HEK293 (cell line): ENCODE data around the gene CDCA7.
A peak's percentile ranks its signal among the peaks of the same experiment; 100 is the strongest.
"Not testable (repeated sequence)": the region's sequence is repeated elsewhere in the genome, so short reads cannot be mapped to it uniquely, and the experiment has no call there.

Experiments
- CTCF ChIA-PET: fragments of 350-600 bp; formaldehyde crosslinking; extraction: SDS; loops from one replicate; lab custom pipeline; 2021; ENCODE audit warnings: antibody characterized with exemption; lab: Yijun Ruan, JAX
- POLR2A ChIA-PET: fragments of 300-600 bp; formaldehyde crosslinking; extraction: SDS; loops from one replicate; lab custom pipeline; 2020; ENCODE audit warnings: antibody characterized with exemption, inconsistent platforms; lab: Yijun Ruan, JAX
- H3K27ac ChIP-seq: fragments of 200-500 bp; sonication (Bioruptor generic); 2 replicates; pipeline ENCODE4 v1.5.1; 2014; ENCODE audit warnings: low read depth, low read length, control low read depth, inconsistent platforms; ENCODE audit errors: extremely low read depth
- H3K36me3 ChIP-seq, 2 experiments: fragments of 200-500 bp in 1 of 2; sonication (Bioruptor generic) in 1 of 2; 1 replicate in 1 of 2; 2 replicates in 1 of 2; pipeline ENCODE4 v1.5.1; 2014 to 2017; ENCODE audit warnings: inconsistent platforms in 2 of 2, low read length in 2 of 2; ENCODE audit not compliant: control insufficient read depth in 2 of 2, insufficient read depth in 1 of 2
- H3K4me1 ChIP-seq: fragments of 200-500 bp; sonication (Bioruptor generic); 2 replicates; pipeline ENCODE4 v1.5.1; 2014; ENCODE audit warnings: mild to moderate bottlenecking, low read length, inconsistent platforms; ENCODE audit not compliant: control insufficient read depth, insufficient read depth
- H3K4me3 ChIP-seq: 2 replicates; pipeline ENCODE4 v1.5.1; 2011; ENCODE audit warnings: low read depth, mild to moderate bottlenecking, control low read depth, low read length, moderate library complexity
- H3K9me3 ChIP-seq: fragments of 200-500 bp; sonication (Bioruptor generic); 2 replicates; pipeline ENCODE4 v1.5.1; 2014; ENCODE audit warnings: low read depth, low read length, inconsistent platforms; ENCODE audit not compliant: control insufficient read depth, insufficient read depth
- OSR2 ChIP-seq: fragments of 450-650 bp; formaldehyde crosslinking; IDR thresholded peaks from 2 replicates; pipeline ENCODE4 v1.5.1; 2016; ENCODE audit warnings: missing biosample characterization, missing genetic modification characterization
- PATZ1 ChIP-seq: fragments of 450-650 bp; formaldehyde crosslinking; IDR thresholded peaks from 2 replicates; pipeline ENCODE4 v1.5.1; 2016; ENCODE audit warnings: missing biosample characterization, missing genetic modification characterization
- PBX3 ChIP-seq: sonication (generic); formaldehyde crosslinking; IDR thresholded peaks from 2 replicates; pipeline ENCODE4 v1.8.1; 2022; ENCODE audit warnings: mild to moderate bottlenecking, moderate library complexity, missing genetic modification reagents
- ZFHX2 ChIP-seq: fragments of 450-650 bp; formaldehyde crosslinking; conservative IDR thresholded peaks from 2 replicates; pipeline ENCODE4 v1.5.1; 2016; ENCODE audit warnings: missing biosample characterization, missing genetic modification characterization
- ZNF280C ChIP-seq: fragments of 450-650 bp; formaldehyde crosslinking; IDR thresholded peaks from 2 replicates; pipeline ENCODE4 v1.5.1; 2016; ENCODE audit warnings: missing biosample characterization, missing genetic modification characterization
- ZNF292 ChIP-seq: fragments of 450-650 bp; formaldehyde crosslinking; IDR thresholded peaks from 2 replicates; pipeline ENCODE4 v1.5.1; 2016; ENCODE audit warnings: low read depth, missing biosample characterization, missing genetic modification characterization, borderline replicate concordance
- ZNF585B ChIP-seq: fragments of 450-650 bp; formaldehyde crosslinking; IDR thresholded peaks from 2 replicates; pipeline ENCODE4 v1.5.1; 2016; ENCODE audit warnings: missing biosample characterization, missing genetic modification characterization
- ZNF776 ChIP-seq: fragments of 450-650 bp; formaldehyde crosslinking; IDR thresholded peaks from 2 replicates; pipeline ENCODE4 v1.5.0; 2017; ENCODE audit warnings: missing biosample characterization, missing genetic modification characterization, borderline replicate concordance
- ZNF785 ChIP-seq: fragments of 450-650 bp; formaldehyde crosslinking; IDR thresholded peaks from 2 replicates; pipeline ENCODE4 v1.5.1; 2016; ENCODE audit warnings: missing biosample characterization, missing genetic modification characterization
- ZNF830 ChIP-seq: fragments of 450-650 bp; IDR thresholded peaks from 2 replicates; pipeline ENCODE4 v1.5.0; 2018; ENCODE audit warnings: missing biosample characterization, missing genetic modification characterization, low read depth, mild to moderate bottlenecking, moderate library complexity

The CDCA7 gene

GRCh38 chr2:173414823-173415322 is 60.2 kb downstream of the CDCA7 start (continued):
- no peak for TF ChIP-seq PATZ1 (tag by site-specific recombination)
- no peak for TF ChIP-seq ZNF776 (tag by site-specific recombination)
- TF ChIP-seq ZNF830 (tag by site-specific recombination), result no peak
- TF ChIP-seq ZNF585B (tag by site-specific recombination), result no peak
- no peak for TF ChIP-seq ZNF785 (tag by site-specific recombination)

GRCh38 chr2:173415431-173416381 is 61.0 kb downstream of the CDCA7 start:
- CTCF ChIA-PET, result interaction anchor here (0.5 to 3.3 kb wide), 4 partner anchors 14 to 602 kb away, joined by 3 to 17 read pairs (median 4); no protein-coding TSS in a partner anchor
- no peaks in the 10 kb centered on the region for H3K36me3 ChIP-seq
- POLR2A ChIA-PET, result no interaction called here

GRCh38 chr2:173416415-173417152 is 61.9 kb downstream of the CDCA7 start:
- H3K9me3 ChIP-seq, H3K4me3 ChIP-seq, H3K4me1 ChIP-seq, H3K27ac ChIP-seq, POLR2A ChIA-PET, H3K36me3 ChIP-seq: not testable (repeated sequence)
- CTCF ChIA-PET, result interaction anchor here (0.8 to 3.3 kb wide), 2 partner anchors 15 to 937 kb away, joined by 3 to 17 read pairs; no protein-coding TSS in a partner anchor

More at GRCh38 chr2:173415431-173416381, 61.0 kb downstream of the CDCA7 start:
- H3K4me1 ChIP-seq, result peaks cover 6% of the 10 kb centered on the region; the same call in 1 of the 2 replicates
- H3K9me3 ChIP-seq, result no peaks in the 10 kb centered on the region
- TF ChIP-seq OSR2 (tag by site-specific recombination) (0 out of 2 replicates have a peak, but pooled peaks have one; percentile 1), PBX3 (CRISPR knock-in tag) (no peak), ZFHX2 (tag by site-specific recombination) (no peak), ZNF292 (no peak), ZNF280C (tag by site-specific recombination) (no peak)
- TF ChIP-seq, all 188 proteins: peak for 1
- no peak overlapping the region for H3K4me3 ChIP-seq
- H3K27ac ChIP-seq, result no peak overlapping the region
